GM12891 (cell line): Measurements from ENCODE around the gene STAB2.

Experiments
- PAX5 ChIP-seq: IDR thresholded peaks from 2 replicates; pipeline ENCODE4 v1.6.1; 2011; ENCODE audit warnings: low read length, moderate library complexity, mild to moderate bottlenecking; ENCODE audit not compliant: insufficient read depth, severe bottlenecking
- POLR2A ChIP-seq: IDR thresholded peaks from 2 replicates; pipeline ENCODE4 v1.6.1; 2011; ENCODE audit warnings: low read depth, low read length, control low read depth
- POLR2AphosphoS5 ChIP-seq: IDR thresholded peaks from 2 replicates; pipeline ENCODE4 v1.6.1; 2011; ENCODE audit warnings: low read depth, low read length, control low read depth
- POU2F2 ChIP-seq: IDR thresholded peaks from 2 replicates; pipeline ENCODE4 v1.6.1; 2011; ENCODE audit warnings: low read depth, mild to moderate bottlenecking, control low read depth, low read length, moderate library complexity
- SPI1 ChIP-seq: IDR thresholded peaks from 2 replicates; pipeline ENCODE4 v1.6.1; 2011; ENCODE audit warnings: low read depth, low read length, control low read depth
- TAF1 ChIP-seq: IDR thresholded peaks from 2 replicates; pipeline ENCODE4 v1.6.1; 2011; ENCODE audit warnings: low read depth, low read length, control low read depth

DNA sequence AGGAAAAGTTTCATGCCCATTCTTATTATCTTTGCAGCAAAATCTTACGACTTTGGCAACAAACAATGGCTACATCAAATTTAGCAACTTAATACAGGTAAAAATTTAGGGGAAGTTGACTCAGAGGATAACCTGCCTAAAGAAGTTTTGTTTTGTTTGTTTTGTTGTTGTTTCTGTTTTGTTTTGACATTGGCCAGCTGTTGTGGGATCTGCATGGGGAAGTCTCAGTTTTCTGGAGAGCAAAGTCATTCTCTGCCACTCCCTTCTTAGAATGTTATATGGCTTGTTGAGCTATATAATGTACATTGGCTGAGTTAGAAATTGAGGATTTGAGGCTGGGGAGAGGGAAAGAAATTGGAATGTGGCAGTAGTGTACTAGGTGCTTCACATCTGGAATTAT lies 144.5 kb downstream of the STAB2 start:
- TF ChIP-seq POLR2AphosphoS5, result no peak
- TF ChIP-seq POLR2A, result no peak
- TF ChIP-seq TAF1, result no peak
- no peak; the same call in 1 of the 2 replicates for TF ChIP-seq SPI1
- TF ChIP-seq POU2F2, result no peak
- TF ChIP-seq PAX5, result no peak
